HL-60 (cell line): ENCODE data around the gene SLC27A1.

Experiments
- DNase-seq, 2 experiments: peaks; one replicate each; pipeline ENCODE4 v3.0.0-alpha.2; 2010 to 2020; ENCODE audit warnings: low read depth in 1 of 2, low spot score in 1 of 2
- H3K27ac ChIP-seq: fragments of 250-450 bp; sonication (Bioruptor Pico); replicated peaks from 2 replicates; pipeline ENCODE4 v1.5.1; 2020; ENCODE audit warnings: mild to moderate bottlenecking, moderate library complexity
- H3K27me3 ChIP-seq: fragments of 250-450 bp; sonication (Bioruptor Pico); 2 replicates; pipeline ENCODE4 v1.5.1; 2021; ENCODE audit warnings: mild to moderate bottlenecking, moderate library complexity; ENCODE audit not compliant: insufficient read depth, poor library complexity, severe bottlenecking
- H3K4me3 ChIP-seq: replicated peaks from 2 replicates; pipeline ENCODE4 v1.5.1; 2011; ENCODE audit warnings: mild to moderate bottlenecking, control low read depth, low read length; ENCODE audit not compliant: insufficient read depth
- CTCF ChIP-seq: IDR thresholded peaks from one replicate; pipeline ENCODE4 v1.5.1; 2011; ENCODE audit warnings: low read length, control low read depth, inconsistent platforms; ENCODE audit not compliant: insufficient read depth
- GABPA ChIP-seq: IDR thresholded peaks from 2 replicates; pipeline ENCODE4 v1.6.1; 2012; ENCODE audit warnings: low read depth
- POLR2AphosphoS5 ChIP-seq: IDR thresholded peaks from 2 replicates; pipeline ENCODE4 v1.6.1; 2012; ENCODE audit warnings: low read depth
- SPI1 ChIP-seq: IDR thresholded peaks from 2 replicates; pipeline ENCODE4 v1.6.1; 2012; ENCODE audit warnings: low read depth, mild to moderate bottlenecking, borderline replicate concordance
- TF ChIP-seq, protein P1 (sequence below): IDR thresholded peaks from 2 replicates; pipeline ENCODE4 v1.6.1; 2012; ENCODE audit warnings: low read depth; ENCODE audit not compliant: insufficient replicate concordance

The SLC27A1 gene

GRCh38 chr19:17456127-17456526, 14.2 kb upstream of the SLC27A1 start:
- TF ChIP-seq CTCF, result no peak
- TF ChIP-seq, protein P1, sequence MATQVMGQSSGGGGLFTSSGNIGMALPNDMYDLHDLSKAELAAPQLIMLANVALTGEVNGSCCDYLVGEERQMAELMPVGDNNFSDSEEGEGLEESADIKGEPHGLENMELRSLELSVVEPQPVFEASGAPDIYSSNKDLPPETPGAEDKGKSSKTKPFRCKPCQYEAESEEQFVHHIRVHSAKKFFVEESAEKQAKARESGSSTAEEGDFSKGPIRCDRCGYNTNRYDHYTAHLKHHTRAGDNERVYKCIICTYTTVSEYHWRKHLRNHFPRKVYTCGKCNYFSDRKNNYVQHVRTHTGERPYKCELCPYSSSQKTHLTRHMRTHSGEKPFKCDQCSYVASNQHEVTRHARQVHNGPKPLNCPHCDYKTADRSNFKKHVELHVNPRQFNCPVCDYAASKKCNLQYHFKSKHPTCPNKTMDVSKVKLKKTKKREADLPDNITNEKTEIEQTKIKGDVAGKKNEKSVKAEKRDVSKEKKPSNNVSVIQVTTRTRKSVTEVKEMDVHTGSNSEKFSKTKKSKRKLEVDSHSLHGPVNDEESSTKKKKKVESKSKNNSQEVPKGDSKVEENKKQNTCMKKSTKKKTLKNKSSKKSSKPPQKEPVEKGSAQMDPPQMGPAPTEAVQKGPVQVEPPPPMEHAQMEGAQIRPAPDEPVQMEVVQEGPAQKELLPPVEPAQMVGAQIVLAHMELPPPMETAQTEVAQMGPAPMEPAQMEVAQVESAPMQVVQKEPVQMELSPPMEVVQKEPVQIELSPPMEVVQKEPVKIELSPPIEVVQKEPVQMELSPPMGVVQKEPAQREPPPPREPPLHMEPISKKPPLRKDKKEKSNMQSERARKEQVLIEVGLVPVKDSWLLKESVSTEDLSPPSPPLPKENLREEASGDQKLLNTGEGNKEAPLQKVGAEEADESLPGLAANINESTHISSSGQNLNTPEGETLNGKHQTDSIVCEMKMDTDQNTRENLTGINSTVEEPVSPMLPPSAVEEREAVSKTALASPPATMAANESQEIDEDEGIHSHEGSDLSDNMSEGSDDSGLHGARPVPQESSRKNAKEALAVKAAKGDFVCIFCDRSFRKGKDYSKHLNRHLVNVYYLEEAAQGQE, result no peak
- TF ChIP-seq POLR2AphosphoS5, result no peak
- no peak for TF ChIP-seq GABPA
- TF ChIP-seq SPI1, result no peak
- Histone ChIP-seq H3K4me3 (no peak overlapping the region), H3K27ac (no peak overlapping the region), H3K27me3 (peaks cover 9% of the 10 kb centered on the region)
- no peak for DNase-seq

DNA sequence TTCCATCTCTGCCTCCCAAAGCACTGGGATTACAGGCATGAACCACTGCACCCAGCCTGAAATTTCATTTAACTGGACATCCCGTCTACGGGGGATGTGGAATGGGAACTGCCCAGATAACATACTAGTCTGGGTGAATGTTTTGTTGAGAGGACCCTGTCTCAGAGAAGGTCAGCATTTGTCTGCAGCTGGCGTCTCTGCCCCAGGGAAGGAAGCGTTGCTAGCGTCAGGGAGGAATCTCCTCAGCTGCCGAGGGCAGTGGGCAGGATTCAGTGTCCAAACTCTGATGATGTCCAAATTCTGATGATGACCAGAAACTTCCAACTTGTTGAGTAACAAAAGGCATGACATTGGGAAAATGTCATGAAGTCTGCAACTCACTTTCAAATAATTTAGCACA, 12.7 kb upstream of the SLC27A1 start:
- H3K4me3 ChIP-seq, result no peak overlapping the region
- H3K27me3 ChIP-seq, result peaks cover 11% of the 10 kb centered on the region
- H3K27ac ChIP-seq, result no peak overlapping the region
- TF ChIP-seq POLR2AphosphoS5, result no peak
- TF ChIP-seq CTCF, result no peak
- TF ChIP-seq, protein P1, result no peak
- TF ChIP-seq SPI1, result no peak
- DNase-seq, result no peak

GRCh38 chr19:17458970-17459369, 11.4 kb upstream of the SLC27A1 start:
- TF ChIP-seq, protein P1, result no peak
- TF ChIP-seq CTCF (no peak), GABPA (no peak), POLR2AphosphoS5 (no peak), SPI1 (no peak)
- no peak overlapping the region for H3K4me3 ChIP-seq
- H3K27ac ChIP-seq, result no peak overlapping the region
- peaks cover 11% of the 10 kb centered on the region for H3K27me3 ChIP-seq
- DNase-seq, result no peak
